Measurements from ENCODE around the gene SPAG7. TPM values are rescaled to one million over a fixed set of nuclear protein-coding genes. Genes with fewer than 3 reads are reported as not detected.

The SPAG7 gene
- total RNA-seq, 4 donors from 2014 or later: 78.6 to 114 (median 91.0) TPM

- Histone ChIP-seq H3K36me3 (peaks cover 0 to 69% of the 10 kb centered on the region in 2 donors), H3K4me3 (no peak overlapping the region), H3K27ac (no peak overlapping the region), H3K4me1 (peaks cover 15 to 20% of the 10 kb centered on the region in 2 donors), H3K27me3 (no peaks in the 10 kb centered on the region), H3K9me3 (no peaks in the 10 kb centered on the region)
- TF ChIP-seq POLR2A (IDR thresholded peaks at IDR 0.05) (no peak), CTCF (IDR thresholded peaks at IDR 0.05 in 4 of 5, conservative IDR thresholded peaks at IDR 0.05 in 1 of 5) (no peak)
- ATAC-seq: no peak
- intact Hi-C loops (cut with DNase I; ENCODE audit: low total_unique reads) (no loop called here), in situ Hi-C loops (cut with MboI; ENCODE audit: low sequenced_read_pairs in 4 of 4) (no loop called here)
- no peak for DNase-seq
Observed at GRCh38 chr17:4978726-4979125, 11.1 kb upstream of the SPAG7 start.

- peaks cover 0 to 68% of the 10 kb centered on the region in 2 donors for H3K36me3 ChIP-seq
- ATAC-seq (peak; percentile 96), DNase-seq (peak; percentile 81 to 94)
- TF ChIP-seq POLR2A (IDR thresholded peaks at IDR 0.05) (peak; percentile 80 to 83), CTCF (IDR thresholded peaks at IDR 0.05 in 4 of 5, conservative IDR thresholded peaks at IDR 0.05 in 1 of 5) (no peak)
- in situ Hi-C loops (cut with MboI; ENCODE audit: low sequenced_read_pairs in 4 of 4): no loop called here
- intact Hi-C loops (cut with DNase I; ENCODE audit: low total_unique reads): loop anchor here (1.0 kb wide), 1 partner anchor 27 kb away; no protein-coding TSS in a partner anchor
- H3K27ac ChIP-seq: peak overlapping the region; percentile 88 to 95 (median 94)
- H3K27me3 ChIP-seq: no peaks in the 10 kb centered on the region
- H3K9me3 ChIP-seq: no peaks in the 10 kb centered on the region
- H3K4me1 ChIP-seq: peaks cover 27 to 42% of the 10 kb centered on the region in 2 donors
- peak overlapping the region in 2 of 4 donors; percentile 11 to 14 for H3K4me3 ChIP-seq
Observed at GRCh38 chr17:4974115-4974670, 6.6 kb upstream of the SPAG7 start.

GRCh38 chr17:4973256-4974114 is 5.9 kb upstream of the SPAG7 start:
- no peaks in the 10 kb centered on the region for H3K27me3 ChIP-seq
- peak overlapping the region in 2 of 4 donors; percentile 6 to 14 for H3K4me3 ChIP-seq
- no peaks in the 10 kb centered on the region for H3K9me3 ChIP-seq
- TF ChIP-seq POLR2A (IDR thresholded peaks at IDR 0.05) (no peak), CTCF (IDR thresholded peaks at IDR 0.05 in 4 of 5, conservative IDR thresholded peaks at IDR 0.05 in 1 of 5) (no peak)
- peak; percentile 1 to 15 for ATAC-seq
- H3K27ac ChIP-seq: peak overlapping the region; percentile 88 to 95 (median 94)
- intact Hi-C loops (cut with DNase I; ENCODE audit: low total_unique reads): loop anchor here (1.0 kb wide), 1 partner anchor 28 kb away; no protein-coding TSS in a partner anchor
- no peak for DNase-seq
- in situ Hi-C loops (cut with MboI; ENCODE audit: low sequenced_read_pairs in 4 of 4): no loop called here
- H3K36me3 ChIP-seq: peaks cover 0 to 62% of the 10 kb centered on the region in 2 donors
- peaks cover 34 to 49% of the 10 kb centered on the region in 2 donors for H3K4me1 ChIP-seq

- Histone ChIP-seq H3K27ac (peak overlapping the region; percentile 88 to 95 (median 94)), H3K4me3 (no peak overlapping the region), H3K36me3 (peaks cover 0 to 54% of the 10 kb centered on the region in 2 donors), H3K4me1 (peaks cover 41 to 55% of the 10 kb centered on the region in 2 donors), H3K9me3 (no peaks in the 10 kb centered on the region), H3K27me3 (no peaks in the 10 kb centered on the region)
- intact Hi-C loops (cut with DNase I; ENCODE audit: low total_unique reads) (no loop called here), in situ Hi-C loops (cut with MboI; ENCODE audit: low sequenced_read_pairs in 4 of 4) (no loop called here)
- no peak for ATAC-seq
- DNase-seq: peak in 1 of 2 donors; percentile 70
- TF ChIP-seq POLR2A (IDR thresholded peaks at IDR 0.05): no peak
- no peak for TF ChIP-seq CTCF (IDR thresholded peaks at IDR 0.05 in 4 of 5, conservative IDR thresholded peaks at IDR 0.05 in 1 of 5)
Observed at GRCh38 chr17:4972752-4973151, 5.1 kb upstream of the SPAG7 start.

All from gastrocnemius medialis (tissue), 4 donors.